NCI-H146 treated with DMSO at 0.1 percent for 48 hours (cell line): Measurements from ENCODE around the gene DPP8.
A peak's percentile ranks its signal among the peaks of the same experiment; 100 is the strongest.
"Not testable (repeated sequence)": the region's sequence is repeated elsewhere in the genome, so short reads cannot be mapped to it uniquely, and the experiment has no call there.

Experiments used
- DNase-seq: peaks from one replicate; lab custom pipeline; 2025; ENCODE audit not compliant: unreplicated experiment; lab: John Stamatoyannopoulos, UW

The DPP8 gene

GRCh38 chr15:65516997-65517865 is at the start of gene DPP8:
Gene DPP8 (minus strand): TSS chr15:65517689. CDS start chr15:65512553, 5,136 bp downstream.
- peak; percentile 65 for DNase-seq

GRCh38 chr15:65561934-65562333 is 44.4 kb upstream of the DPP8 start:
- no peak for DNase-seq

- no peak for DNase-seq
Observed at GRCh38 chr15:65559941-65560340, 42.5 kb upstream of the DPP8 start.

- no peak for DNase-seq
Observed at GRCh38 chr15:65558997-65559760, 41.7 kb upstream of the DPP8 start.

GRCh38 chr15:65558336-65558735 is 40.8 kb upstream of the DPP8 start:
- no peak for DNase-seq

- DNase-seq: no peak
Observed at GRCh38 chr15:65556622-65557021, 39.1 kb upstream of the DPP8 start.

GRCh38 chr15:65553691-65554090 is 36.2 kb upstream of the DPP8 start:
- no peak for DNase-seq

- not testable (repeated sequence) for DNase-seq
Observed at GRCh38 chr15:65552851-65553250, 35.4 kb upstream of the DPP8 start.

GRCh38 chr15:65551183-65551582 is 33.7 kb upstream of the DPP8 start:
- DNase-seq: no peak

- no peak for DNase-seq
Observed at GRCh38 chr15:65550681-65551098, 33.2 kb upstream of the DPP8 start.

- not testable (repeated sequence) for DNase-seq
Observed at GRCh38 chr15:65549288-65549687, 31.8 kb upstream of the DPP8 start.

GRCh38 chr15:65547841-65548240 is 30.4 kb upstream of the DPP8 start:
- DNase-seq: no peak

- DNase-seq: no peak
Observed at GRCh38 chr15:65541231-65541820, 23.8 kb upstream of the DPP8 start.

GRCh38 chr15:65540314-65540713 is 22.8 kb upstream of the DPP8 start:
- no peak for DNase-seq

- DNase-seq: no peak
Observed at GRCh38 chr15:65535192-65535591, 17.7 kb upstream of the DPP8 start.

- no peak for DNase-seq
Observed at GRCh38 chr15:65533057-65533756, 15.7 kb upstream of the DPP8 start.

- DNase-seq: no peak
Observed at GRCh38 chr15:65532738-65533051, 15.2 kb upstream of the DPP8 start.

- DNase-seq: peak; percentile 47
Observed at GRCh38 chr15:65530318-65531111, 13.0 kb upstream of the DPP8 start, which contains the start of gene HACD3. Gene HACD3 (plus strand): TSS chr15:65530463. CDS start chr15:65530632, 169 bp downstream.

GRCh38 chr15:65529762-65530317 is 12.4 kb upstream of the DPP8 start:
- no peak for DNase-seq

GRCh38 chr15:65528461-65529060 is 11.1 kb upstream of the DPP8 start:
- no peak for DNase-seq
